ENCODE measurements around the gene ERP27.

ERP27 gene

GRCh38 chr12:14959916-14960496, 21.7 kb upstream of the ERP27 start:
- no peak for DNase-seq

GRCh38 chr12:14959463-14959862, 21.1 kb upstream of the ERP27 start:
- DNase-seq, result peak in 2 of 58 donors; percentile 8 to 9

DNA sequence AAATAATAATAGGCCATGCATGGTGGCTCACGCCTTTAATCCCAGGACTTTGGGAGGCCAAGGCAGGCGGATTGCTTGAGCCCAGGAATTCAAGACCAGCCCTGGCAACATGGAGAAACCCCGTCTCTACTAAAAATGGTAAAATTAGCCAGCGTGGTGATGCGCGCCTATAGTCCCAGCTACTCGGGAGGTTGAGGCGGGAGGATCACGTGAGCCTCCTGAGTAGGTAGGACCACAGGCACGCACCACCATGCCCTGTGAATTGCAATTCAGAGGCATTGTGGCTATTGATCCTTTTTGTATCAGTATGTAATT, 20.7 kb upstream of the ERP27 start:
- DNase-seq, result no peak

DNA sequence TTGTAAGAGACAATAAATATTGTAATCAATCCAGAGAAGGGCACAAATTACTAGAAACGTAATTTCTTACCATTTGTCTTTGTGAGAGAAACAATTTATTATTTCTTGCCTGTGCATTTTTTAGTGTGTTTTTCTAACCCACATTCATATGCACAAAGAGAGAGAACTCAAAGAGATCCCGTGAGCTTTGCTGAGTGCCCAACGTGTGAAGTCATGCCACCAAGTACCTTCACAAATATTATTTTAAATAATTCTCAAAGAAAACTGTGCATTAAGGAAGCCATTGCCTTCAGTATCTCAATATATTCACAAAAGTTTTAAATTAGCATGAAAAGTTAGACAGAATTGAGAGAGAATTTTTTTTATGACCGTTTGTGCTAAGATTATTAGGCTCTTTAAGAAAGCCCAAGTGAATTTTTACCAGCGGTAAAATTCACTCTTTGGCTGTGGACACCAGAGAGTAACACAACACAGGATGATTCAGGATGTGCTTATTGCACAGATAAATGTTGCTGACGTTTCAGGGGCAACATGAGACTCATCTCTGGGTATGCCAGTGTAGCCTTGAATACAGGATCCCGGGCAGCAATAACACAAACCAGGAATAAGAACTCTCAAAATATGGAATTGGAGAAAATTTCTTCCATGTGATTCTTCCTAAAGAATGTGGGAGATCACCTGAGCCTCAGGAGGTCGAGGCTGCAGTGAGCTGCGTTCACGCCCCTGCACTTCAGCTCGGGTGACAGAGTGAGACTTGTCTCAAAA, 20.2 kb upstream of the ERP27 start:
- DNase-seq, result no peak

GRCh38 chr12:14957551-14958168, 19.3 kb upstream of the ERP27 start:
- DNase-seq, result no peak

- DNase-seq, result no peak
Observed at GRCh38 chr12:14956905-14957304, 18.6 kb upstream of the ERP27 start.

GRCh38 chr12:14956024-14956891, 17.9 kb upstream of the ERP27 start:
- DNase-seq, result no peak

- no peak for DNase-seq
Observed at GRCh38 chr12:14954269-14954668, 15.9 kb upstream of the ERP27 start.

DNA sequence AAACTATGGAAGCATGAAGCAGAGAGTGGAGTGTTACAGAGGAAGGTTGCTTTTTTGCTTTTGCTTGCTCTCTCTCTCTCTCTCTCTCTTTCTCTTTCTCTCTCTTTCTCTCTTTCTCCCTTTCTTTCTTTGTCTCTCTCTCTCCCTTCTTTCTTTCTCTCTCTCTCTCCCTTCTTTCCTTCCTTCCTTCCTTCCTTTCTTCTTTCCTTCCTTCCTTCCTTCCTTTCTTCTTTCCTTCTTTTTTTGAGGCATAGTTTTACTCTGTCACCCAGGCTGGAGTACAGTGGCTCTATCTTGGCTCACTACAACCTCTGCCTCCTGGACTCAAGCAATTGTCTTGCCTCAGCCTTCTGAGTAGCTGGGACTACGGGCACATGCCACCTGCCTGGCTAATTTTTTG, 15.4 kb upstream of the ERP27 start:
- no peak for DNase-seq

DNA sequence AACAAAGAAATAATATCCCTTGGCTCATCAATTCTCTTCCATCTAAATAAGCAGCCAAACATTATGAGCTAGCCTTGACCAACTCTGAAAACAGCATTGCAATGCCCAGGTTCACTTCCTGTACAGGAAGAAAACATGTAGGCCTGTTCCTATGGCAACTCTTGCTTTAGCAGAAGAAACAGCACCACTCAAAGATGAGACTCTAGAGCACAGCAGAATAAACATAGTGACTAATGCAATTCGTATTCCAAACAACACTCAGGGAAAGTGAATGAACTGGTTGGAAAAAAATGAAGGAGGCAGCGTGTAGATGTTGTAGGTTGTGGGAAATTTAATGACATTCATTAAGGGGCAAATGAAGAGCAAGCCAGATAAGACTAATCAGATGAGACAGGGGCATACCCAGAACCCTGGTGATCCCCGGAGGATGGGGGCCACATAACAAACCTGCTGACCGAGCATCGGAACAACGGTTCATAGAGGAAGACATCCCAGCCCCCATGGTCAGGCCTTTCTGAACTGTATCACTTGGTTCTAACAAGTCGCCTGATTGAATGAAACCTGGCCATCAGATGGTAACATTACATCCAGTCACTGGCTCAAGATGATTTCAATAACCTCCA, 14.1 kb upstream of the ERP27 start:
- peak in 3 of 58 donors; percentile 14 to 58 (median 51) for DNase-seq

DNA sequence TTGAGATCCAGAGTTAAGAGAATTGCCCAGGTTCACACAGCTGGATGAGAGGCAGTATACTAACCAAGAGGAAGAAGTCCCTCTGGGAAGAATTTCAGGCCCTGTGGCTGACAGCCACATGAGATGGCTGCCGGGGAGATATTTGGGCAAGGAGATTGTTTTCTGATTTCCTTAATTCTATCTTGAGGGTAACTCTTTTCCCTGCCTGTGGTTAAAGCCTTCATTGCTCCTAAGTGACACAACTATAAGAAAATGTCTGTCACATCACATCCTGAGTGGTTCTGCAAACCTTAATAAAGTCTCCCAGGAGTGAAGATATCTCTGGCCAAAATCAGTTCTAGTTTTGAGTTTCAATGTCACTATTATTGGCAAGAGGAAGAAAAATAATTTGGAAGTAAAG, 13.5 kb upstream of the ERP27 start:
- DNase-seq, result no peak

DNA sequence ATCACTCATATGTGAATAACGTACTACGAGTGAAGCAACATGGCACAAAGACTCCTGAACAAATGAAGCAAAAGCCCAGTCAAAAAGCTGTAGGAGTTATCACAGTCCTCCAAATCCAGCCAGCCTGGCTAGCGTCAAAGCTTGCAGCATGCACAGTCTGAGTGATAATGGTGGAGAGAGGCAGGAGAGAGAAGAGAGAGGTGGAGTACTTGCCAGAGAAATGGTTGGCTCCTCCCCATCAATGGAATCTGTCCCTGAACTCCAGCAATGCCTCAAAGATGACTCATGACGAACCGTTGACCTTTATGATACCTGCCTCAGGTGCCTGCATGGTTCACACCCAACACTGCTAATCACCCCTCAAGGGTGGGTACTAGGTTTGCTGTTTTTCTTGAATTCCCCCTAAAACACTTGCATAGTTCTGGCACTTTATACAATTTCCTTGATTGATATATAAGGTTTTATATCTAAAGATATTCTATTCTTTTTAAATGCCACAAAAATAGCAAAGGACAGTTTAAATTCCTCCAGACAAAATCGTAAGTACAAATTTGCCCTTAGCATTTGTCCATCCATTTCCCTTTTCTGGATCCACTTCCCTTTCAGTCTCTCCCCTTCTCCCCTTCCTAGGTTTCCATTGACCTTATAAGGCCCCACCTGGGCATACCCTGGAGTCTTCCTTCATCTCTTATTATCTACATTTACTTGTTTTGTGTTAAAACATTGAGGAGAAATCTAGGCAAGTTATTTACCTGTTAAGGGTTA, 12.8 kb upstream of the ERP27 start:
- DNase-seq, result no peak

- no peak for DNase-seq
Observed at GRCh38 chr12:14950421-14950820, 12.1 kb upstream of the ERP27 start.

DNA sequence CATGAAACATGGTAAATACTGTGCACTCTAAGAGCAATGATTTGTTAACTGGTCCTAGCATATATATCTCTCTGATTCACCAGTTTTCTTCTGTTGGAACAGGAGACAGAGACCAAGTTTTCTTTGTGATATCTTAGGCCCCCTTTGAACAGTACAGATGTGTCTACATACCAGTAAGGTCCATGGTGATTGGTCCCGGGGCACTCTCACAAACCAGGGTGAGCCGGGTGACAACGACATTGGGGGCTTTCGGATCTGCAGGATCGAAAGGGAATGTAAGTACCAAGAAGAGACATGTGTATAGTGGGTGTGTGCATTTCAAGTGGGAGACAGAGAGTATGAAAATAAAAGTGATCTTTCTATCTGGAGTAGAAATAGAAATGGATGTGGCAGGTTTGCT, 11.3 kb upstream of the ERP27 start:
- no peak for DNase-seq

DNA sequence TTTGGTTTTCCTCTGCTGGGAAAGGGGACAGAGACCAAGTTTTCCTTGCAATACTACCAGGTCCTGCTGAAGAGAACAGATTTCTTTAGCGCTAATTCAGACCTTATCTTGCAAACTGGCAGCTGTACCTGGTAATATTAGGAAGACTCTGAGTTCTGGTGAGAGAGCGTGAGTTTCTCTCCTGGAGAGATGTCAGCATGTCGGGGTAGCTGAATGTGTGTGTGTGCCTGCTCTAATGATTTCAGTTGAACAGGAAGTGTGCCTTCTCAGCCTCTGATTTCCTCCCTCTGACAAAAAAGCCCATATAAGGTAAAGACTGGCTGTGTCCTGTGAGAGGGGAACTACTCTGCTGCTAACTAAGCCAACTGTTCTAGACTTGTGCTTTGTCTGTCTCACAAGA, 10.3 kb upstream of the ERP27 start:
- peak in 1 of 58 donors; percentile 33 for DNase-seq

DNA sequence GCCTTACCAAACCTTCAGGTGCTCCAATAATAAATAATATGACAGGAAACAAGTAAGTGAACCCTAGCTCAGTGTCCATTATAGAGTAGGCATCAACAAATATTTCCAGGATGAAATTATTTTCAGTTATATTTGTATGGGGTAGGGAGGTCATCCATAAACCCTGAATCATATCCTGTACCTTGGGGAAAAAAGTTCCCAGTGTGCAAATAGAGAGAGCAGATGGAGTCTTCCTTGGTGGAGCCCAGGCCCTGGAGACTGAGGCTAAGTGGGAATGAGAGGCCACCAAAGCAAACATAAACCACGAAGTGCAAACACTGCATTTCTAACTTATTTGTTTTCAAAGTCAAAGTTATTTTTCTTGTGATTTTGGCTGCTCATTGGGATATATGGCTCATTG, 8.5 kb upstream of the ERP27 start:
- no peak for DNase-seq

DNA sequence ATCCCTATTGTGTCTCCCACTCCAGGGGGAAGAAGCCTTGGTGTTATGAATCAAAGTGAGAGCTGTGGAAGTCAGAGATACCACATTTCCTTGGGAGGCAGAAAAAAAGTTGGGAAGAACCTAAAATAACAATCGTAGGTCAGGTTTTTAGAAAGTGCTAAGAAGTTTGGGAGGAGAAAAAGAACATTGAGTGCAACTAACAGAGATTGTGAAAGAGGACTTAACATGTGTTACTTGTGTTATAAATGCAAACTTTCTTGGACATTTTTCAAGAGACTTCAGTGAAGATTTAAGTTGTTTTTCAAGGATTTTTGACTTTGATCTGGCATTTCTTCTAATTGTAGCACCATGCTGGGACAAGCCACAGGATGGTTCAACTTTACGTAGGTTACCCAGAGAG, 7.8 kb upstream of the ERP27 start:
- DNase-seq, result no peak

- no peak for DNase-seq
Observed at GRCh38 chr12:14942196-14942931, 4.0 kb upstream of the ERP27 start.

DNA sequence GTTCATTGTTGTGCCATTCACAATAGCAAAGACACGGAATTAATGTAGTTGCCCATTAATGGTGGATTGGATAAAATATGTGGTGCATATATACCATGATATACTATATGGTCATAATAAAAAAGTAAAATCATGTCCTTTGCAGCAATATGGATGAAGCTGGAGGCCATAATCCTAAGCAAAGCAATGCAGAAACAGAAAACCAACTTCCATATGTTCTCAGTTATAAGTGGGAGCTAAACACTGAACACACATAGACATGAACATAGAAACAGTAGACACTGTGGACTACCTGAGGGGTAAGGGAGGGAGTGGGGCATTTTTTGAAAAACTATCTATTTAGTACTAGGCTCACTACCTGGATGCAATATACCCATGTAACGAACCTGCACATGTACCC, 3.0 kb upstream of the ERP27 start:
- no peak for DNase-seq

DNA sequence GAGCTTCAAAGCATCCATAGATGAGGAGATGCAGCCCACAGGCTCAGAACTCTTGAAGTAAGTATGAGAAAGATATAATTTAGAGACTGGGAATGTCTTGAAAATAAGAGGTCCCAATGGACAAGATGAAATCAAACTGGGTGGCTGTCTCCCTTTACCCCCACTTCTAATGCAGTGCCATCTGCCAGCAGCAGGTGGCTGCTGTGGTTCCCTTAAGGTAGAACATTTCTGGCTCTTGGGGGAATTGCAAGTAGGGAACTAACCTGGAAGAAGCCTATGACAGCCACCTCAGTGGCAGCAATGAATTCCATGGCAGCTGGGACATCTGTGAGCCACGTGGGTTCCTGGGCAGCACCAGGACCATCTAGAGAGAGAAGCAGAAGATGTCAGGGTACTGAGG, 648 bp downstream of the ERP27 start:
- no peak for DNase-seq

All from anterior cingulate cortex (tissue), 58 donors.